CD14-positive monocyte (primary cell): Measurements from ENCODE around the gene TRIM45. TPM values are rescaled to one million over a fixed set of nuclear protein-coding genes. Genes with fewer than 3 reads are reported as not detected.
A peak's percentile ranks its signal among the peaks of the same experiment; 100 is the strongest.

Source experiments
- DNase-seq, 3 donors: peaks; one replicate each; pipeline ENCODE4 v3.0.0-alpha.2; 2011 to 2022
- H2AFZ ChIP-seq: 2 replicates; pipeline ENCODE4 v1.6.0; 2012; ENCODE audit warnings: mild to moderate bottlenecking, low read depth, low read length, inconsistent platforms; ENCODE audit not compliant: insufficient read depth, poor library complexity, severe bottlenecking
- H3K27ac ChIP-seq, 2 donors: 1 replicate in 1 of 2; 2 replicates in 1 of 2; pipeline ENCODE4 v1.5.1; 2012 to 2013; ENCODE audit warnings: low read length in 2 of 2, control low read depth in 1 of 2, inconsistent platforms in 1 of 2, low read depth in 1 of 2, mild to moderate bottlenecking in 1 of 2
- H3K27me3 ChIP-seq, 2 donors: one replicate each; pipeline versions ENCODE4 v1.6.0 to v1.6.1; 2011 to 2013; ENCODE audit warnings: low read length in 2 of 2; ENCODE audit not compliant: control insufficient read depth in 2 of 2, insufficient read depth in 2 of 2
- H3K36me3 ChIP-seq, 2 donors: replicated peaks in 1 of 2; 1 replicate in 1 of 2; 2 replicates in 1 of 2; pipeline versions ENCODE4 v1.5.1 to v1.6.1; 2012 to 2013; ENCODE audit warnings: low read length in 2 of 2, control low read depth in 1 of 2, inconsistent platforms in 1 of 2, mild to moderate bottlenecking in 1 of 2; ENCODE audit not compliant: insufficient read depth in 2 of 2, control insufficient read depth in 1 of 2
- H3K4me1 ChIP-seq, 2 donors: 1 replicate in 1 of 2; 2 replicates in 1 of 2; pipeline versions ENCODE4 v1.5.1 to v1.6.1; 2012 to 2013; ENCODE audit warnings: low read length in 2 of 2, control low read depth in 1 of 2, inconsistent platforms in 1 of 2, mild to moderate bottlenecking in 1 of 2, moderate library complexity in 1 of 2; ENCODE audit not compliant: insufficient read depth in 2 of 2, control insufficient read depth in 1 of 2
- H3K4me2 ChIP-seq: replicated peaks from 2 replicates; pipeline ENCODE3; 2012; ENCODE audit warnings: low read length, moderate library complexity, mild to moderate bottlenecking; ENCODE audit not compliant: poor library complexity, severe bottlenecking; ENCODE audit errors: extremely low read depth
- H3K4me3 ChIP-seq, 3 experiments: fragments of 200-600 bp in 1 of 3; sonication (generic) in 1 of 3; replicated peaks in 1 of 3; 1 replicate in 2 of 3; 2 replicates in 1 of 3; pipeline ENCODE4 v1.5.1; 2011 to 2013; ENCODE audit warnings: low read length in 3 of 3, mild to moderate bottlenecking in 3 of 3, control low read depth in 2 of 3, low read depth in 2 of 3, inconsistent platforms in 1 of 3, moderate library complexity in 1 of 3
- H3K79me2 ChIP-seq: 2 replicates; pipeline ENCODE4 v1.6.0; 2012; ENCODE audit warnings: mild to moderate bottlenecking, control low read depth, inconsistent platforms, low read length, moderate library complexity; ENCODE audit not compliant: insufficient read depth
- H3K9ac ChIP-seq: 2 replicates; pipeline ENCODE4 v1.6.0; 2017; ENCODE audit warnings: low read length, mild to moderate bottlenecking; ENCODE audit not compliant: insufficient read depth, poor library complexity, severe bottlenecking
- H3K9me3 ChIP-seq, 2 donors: replicated peaks in 1 of 2; 1 replicate in 1 of 2; 2 replicates in 1 of 2; pipeline versions ENCODE4 v1.5.1 to v1.6.1; 2012 to 2013; ENCODE audit warnings: low read length in 2 of 2, control low read depth in 1 of 2; ENCODE audit not compliant: control insufficient read depth in 1 of 2, insufficient read depth in 1 of 2
- H4K20me1 ChIP-seq: 2 replicates; pipeline ENCODE4 v1.6.0; 2012; ENCODE audit warnings: mild to moderate bottlenecking, low read length, control low read depth, moderate library complexity; ENCODE audit not compliant: insufficient read depth
- H3K27ac Mint-ChIP-seq, 7 donors: one replicate each; pipeline ENCODE4 v1.8.0; 2020; ENCODE audit warnings: mild to moderate bottlenecking in 7 of 7, mixed read lengths in 7 of 7, moderate library complexity in 6 of 7, inconsistent platforms in 2 of 7
- H3K27me3 Mint-ChIP-seq, 3 donors: one replicate each; pipeline ENCODE4 v1.8.0; 2021 to 2022; ENCODE audit warnings: low read depth in 3 of 3, mild to moderate bottlenecking in 3 of 3, mixed read lengths in 3 of 3, moderate library complexity in 3 of 3, inconsistent platforms in 1 of 3
- H3K36me3 Mint-ChIP-seq, 2 donors: one replicate each; pipeline ENCODE4 v1.8.0; 2020; ENCODE audit warnings: mixed read lengths in 2 of 2, inconsistent platforms in 1 of 2, mild to moderate bottlenecking in 1 of 2
- H3K4me1 Mint-ChIP-seq: one replicate; pipeline ENCODE4 v1.8.0; 2020; ENCODE audit warnings: mild to moderate bottlenecking, mixed read lengths
- H3K4me3 Mint-ChIP-seq, 2 donors: one replicate each; pipeline ENCODE4 v1.8.0; 2020; ENCODE audit warnings: mild to moderate bottlenecking in 2 of 2, mixed read lengths in 2 of 2, moderate library complexity in 1 of 2
- H3K9me3 Mint-ChIP-seq, 7 donors: one replicate each; pipeline ENCODE4 v1.8.0; 2020 to 2022; ENCODE audit warnings: mixed read lengths in 7 of 7, mild to moderate bottlenecking in 6 of 7, moderate library complexity in 6 of 7, inconsistent platforms in 2 of 7
- CTCF ChIP-seq: fragments of 200-600 bp; IDR thresholded peaks from one replicate; pipeline ENCODE4 v1.8.0; 2022; ENCODE audit warnings: antibody characterized with exemption, mild to moderate bottlenecking
- WGBS: methylation state at CpG from one replicate; pipeline ENCODE4 v1.1.5; 2013; ENCODE audit warnings: missing lambda C conversion rate; ENCODE audit not compliant: insufficient coverage; 5-methylcytosine and 5-hydroxymethylcytosine counted together
- intact Hi-C, 2 donors: fragments of 100-400 bp; cut with micrococcal nuclease; formaldehyde crosslinking; loops; one replicate each; pipeline versions ENCODE4 v1.15.0 to v1.15.1; 2023
- polyA plus RNA-seq, 3 donors: library from polyadenylated mRNA; depleted of rRNA in 1 of 3; unstranded in 2 of 3; stranded (reverse) in 1 of 3; fragments of 300-500 nt in 2 of 3; fragments of >200 nt in 1 of 3; fragmentation: Illumina TruSeq in 2 of 3; gene quantifications; 1 replicate in 2 of 3; 2 replicates in 1 of 3; pipeline ENCODE4 v1.2.3, GENCODE V29; 2012 to 2021

Gene TRIM45
- polyA plus RNA-seq, 3 donors, result 0.85 to 1.4 TPM; not detected in 1

DNA sequence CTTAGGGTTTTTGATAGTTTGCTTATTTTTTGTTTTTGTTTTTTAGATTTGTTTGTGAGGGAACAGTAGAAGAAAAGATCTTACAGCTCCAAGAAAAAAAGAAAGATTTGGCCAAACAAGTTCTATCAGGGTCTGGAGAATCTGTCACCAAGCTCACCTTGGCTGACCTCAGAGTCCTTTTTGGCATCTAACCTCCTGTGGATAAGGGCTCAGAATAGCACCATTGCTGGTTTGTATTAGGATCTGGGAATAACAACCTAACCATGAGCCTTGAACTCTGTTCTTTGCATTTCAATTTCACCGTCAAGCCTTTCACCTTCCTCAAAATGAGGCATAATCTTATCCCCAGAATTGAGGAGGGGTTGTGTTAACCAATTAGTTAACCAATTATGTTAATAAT lies 20.2 kb downstream of the TRIM45 start:
- H3K9me3 Mint-ChIP-seq, result no peaks in the 10 kb centered on the region
- H3K4me1 Mint-ChIP-seq, result peaks cover 3% of the 10 kb centered on the region
- Histone ChIP-seq H3K27ac (no peak overlapping the region), H2AFZ (no peak overlapping the region), H3K9ac (no peak overlapping the region), H3K9me3 (no peaks in the 10 kb centered on the region), H4K20me1 (no peaks in the 10 kb centered on the region), H3K27me3 (no peaks in the 10 kb centered on the region), H3K4me3 (no peak overlapping the region), H3K36me3 (peaks cover 66 to 99% of the 10 kb centered on the region in 2 donors), H3K79me2 (no peaks in the 10 kb centered on the region), H3K4me2 (no peak overlapping the region), H3K4me1 (no peaks in the 10 kb centered on the region)
- TF ChIP-seq CTCF, result no peak
- H3K27ac Mint-ChIP-seq, result peak overlapping the region in 2 of 7 donors; percentile 12 to 19
- DNase-seq, result no peak
- H3K36me3 Mint-ChIP-seq, result peaks cover 78 to 86% of the 10 kb centered on the region in 2 donors
- intact Hi-C loops, result no loop called here
- H3K4me3 Mint-ChIP-seq, result no peak overlapping the region
- WGBS, result no CpG with 5 or more reads among the region's 1 CpG
- peaks cover 0 to 2% (median 0%) of the 10 kb centered on the region in 3 donors for H3K27me3 Mint-ChIP-seq

GRCh38 chr1:117098287-117098890 lies 23.2 kb downstream of the TRIM45 start:
- no peak overlapping the region for H3K4me3 ChIP-seq
- H3K9me3 Mint-ChIP-seq, result no peaks in the 10 kb centered on the region
- no peaks in the 10 kb centered on the region for H3K9me3 ChIP-seq
- no peaks in the 10 kb centered on the region for H4K20me1 ChIP-seq
- H3K4me3 Mint-ChIP-seq, result no peak overlapping the region
- no peak overlapping the region for H3K27ac Mint-ChIP-seq
- peaks cover 88 to 100% of the 10 kb centered on the region in 2 donors for H3K36me3 ChIP-seq
- peaks cover 3% of the 10 kb centered on the region for H3K4me1 Mint-ChIP-seq
- no peaks in the 10 kb centered on the region for H3K4me1 ChIP-seq
- peaks cover 83 to 89% of the 10 kb centered on the region in 2 donors for H3K36me3 Mint-ChIP-seq
- H3K27me3 ChIP-seq, result no peaks in the 10 kb centered on the region
- no peak overlapping the region for H2AFZ ChIP-seq
- peaks cover 0 to 2% (median 0%) of the 10 kb centered on the region in 3 donors for H3K27me3 Mint-ChIP-seq
- H3K4me2 ChIP-seq, result no peak overlapping the region
- WGBS, result no CpG with 5 or more reads among the region's 4 CpGs
- no peak overlapping the region for H3K9ac ChIP-seq
- intact Hi-C loops, result no loop called here
- no peaks in the 10 kb centered on the region for H3K79me2 ChIP-seq
- no peak for DNase-seq
- no peak overlapping the region for H3K27ac ChIP-seq
- no peak for TF ChIP-seq CTCF
